ENCODE results near the gene REG3G.

Gene REG3G

GRCh38 chr2:78979380-78980151, 45.9 kb upstream of the REG3G start:
- peak; percentile 26; the same call in 1 of the 3 replicates for ATAC-seq
- TF ChIP-seq ZFP30 (CRISPR knock-in tag; IDR thresholded peaks at IDR 0.05) (no peak), BACH2 (CRISPR knock-in tag; IDR thresholded peaks at IDR 0.05; ENCODE audit: borderline replicate concordance) (no peak), POU6F1 (CRISPR knock-in tag; IDR thresholded peaks at IDR 0.05; ENCODE audit: borderline replicate concordance, low read depth) (no peak), ZC3H10 (CRISPR knock-in tag; IDR thresholded peaks at IDR 0.05) (no peak), CREB5 (CRISPR knock-in tag; IDR thresholded peaks at IDR 0.05; ENCODE audit: low read depth) (no peak), PPARA (CRISPR knock-in tag; IDR thresholded peaks at IDR 0.05; ENCODE audit: borderline replicate concordance) (no peak), ISL1 (CRISPR knock-in tag; IDR thresholded peaks at IDR 0.05) (no peak), ZNF70 (CRISPR knock-in tag; IDR thresholded peaks at IDR 0.05) (no peak), TSHZ2 (CRISPR knock-in tag; IDR thresholded peaks at IDR 0.05) (no peak), ESRRG (CRISPR knock-in tag; IDR thresholded peaks at IDR 0.05) (no peak), CSDC2 (CRISPR knock-in tag; IDR thresholded peaks at IDR 0.05) (no peak), GLIS3 (CRISPR knock-in tag; IDR thresholded peaks at IDR 0.05) (no peak), ZNF565 (CRISPR knock-in tag; conservative IDR thresholded peaks at IDR 0.05; ENCODE audit: low read depth) (no peak), PATZ1 (CRISPR knock-in tag; IDR thresholded peaks at IDR 0.05; ENCODE audit: borderline replicate concordance) (no peak), SNAI2 (CRISPR knock-in tag; IDR thresholded peaks at IDR 0.05) (no peak)

DNA sequence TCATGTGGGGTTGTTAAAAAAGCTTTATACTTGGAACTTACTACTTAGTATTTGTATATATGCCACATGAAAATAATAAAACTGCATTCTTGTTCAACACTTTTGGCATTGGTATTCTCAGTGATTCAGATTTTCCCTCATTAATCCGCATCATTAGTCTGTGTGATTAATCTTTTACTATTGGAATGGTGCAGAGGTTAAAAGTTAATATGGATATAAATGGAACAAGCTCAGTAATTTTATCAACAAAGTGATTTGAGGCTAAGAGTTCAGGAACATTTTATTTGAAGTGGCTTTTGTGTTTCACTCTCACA, 45.4 kb upstream of the REG3G start:
- TF ChIP-seq TCF4 (CRISPR knock-in tag; IDR thresholded peaks at IDR 0.05; ENCODE audit: borderline replicate concordance) (no peak), TOX (CRISPR knock-in tag; IDR thresholded peaks at IDR 0.05; ENCODE audit: borderline replicate concordance) (no peak)
- ATAC-seq = no peak

GRCh38 chr2:78980871-78981270, 44.6 kb upstream of the REG3G start:
- ATAC-seq = no peak
- TF ChIP-seq PATZ1 (CRISPR knock-in tag; IDR thresholded peaks at IDR 0.05; ENCODE audit: borderline replicate concordance) (no peak), RARB (CRISPR knock-in tag; IDR thresholded peaks at IDR 0.05) (no peak), ZNF565 (CRISPR knock-in tag; conservative IDR thresholded peaks at IDR 0.05; ENCODE audit: low read depth) (no peak), GLIS3 (CRISPR knock-in tag; IDR thresholded peaks at IDR 0.05) (no peak), ZNF70 (CRISPR knock-in tag; IDR thresholded peaks at IDR 0.05) (no peak), SNAI2 (CRISPR knock-in tag; IDR thresholded peaks at IDR 0.05) (no peak), BACH2 (CRISPR knock-in tag; IDR thresholded peaks at IDR 0.05; ENCODE audit: borderline replicate concordance) (no peak), ZFP3 (CRISPR knock-in tag; IDR thresholded peaks at IDR 0.05) (no peak), TSHZ2 (CRISPR knock-in tag; IDR thresholded peaks at IDR 0.05) (no peak), ISL1 (CRISPR knock-in tag; IDR thresholded peaks at IDR 0.05) (no peak), ZNF8 (CRISPR knock-in tag; IDR thresholded peaks at IDR 0.05) (no peak), TCF4 (CRISPR knock-in tag; IDR thresholded peaks at IDR 0.05; ENCODE audit: borderline replicate concordance) (no peak), ZC3H10 (CRISPR knock-in tag; IDR thresholded peaks at IDR 0.05) (no peak), POU6F1 (CRISPR knock-in tag; IDR thresholded peaks at IDR 0.05; ENCODE audit: borderline replicate concordance, low read depth) (no peak), CREB5 (CRISPR knock-in tag; IDR thresholded peaks at IDR 0.05; ENCODE audit: low read depth) (no peak)
